WTC11 (cell line): ENCODE measurements around the gene CCL22. TPM values are rescaled to one million over a fixed set of nuclear protein-coding genes. Genes with fewer than 3 reads are reported as not detected.

Experiments
- ATAC-seq: fragments of 200-7000 bp; cut with Tn5 transposase; 2 replicates; pipeline ENCODE4 v1.10.0; 2021; ENCODE audit warnings: mild to moderate bottlenecking, moderate library complexity
- CTCF ChIA-PET: fragments of 300-600 bp; sonication (Branson Sonifier 250); formaldehyde crosslinking; loops from one replicate; lab custom pipeline; 2021; ENCODE audit warnings: antibody characterized with exemption; lab: Charles Lee
- POLR2A ChIA-PET: fragments of 350-600 bp; sonication (Branson Sonifier 250); formaldehyde crosslinking; loops from one replicate; lab custom pipeline; 2021; ENCODE audit warnings: antibody characterized with exemption; lab: Charles Lee
- DNase-seq: peaks from one replicate; pipeline ENCODE4 v3.0.0; 2021; ENCODE audit warnings: low spot score
- H3K27ac Mint-ChIP-seq: 2 replicates; pipeline ENCODE4 v1.8.0; 2021; ENCODE audit warnings: mixed read lengths
- H3K27me3 Mint-ChIP-seq: 2 replicates; pipeline ENCODE4 v1.8.0; 2021; ENCODE audit warnings: low read depth, mild to moderate bottlenecking, moderate library complexity, mixed read lengths
- H3K36me3 Mint-ChIP-seq: 2 replicates; pipeline ENCODE4 v1.8.0; 2021; ENCODE audit warnings: mixed read lengths
- H3K4me1 Mint-ChIP-seq: 2 replicates; pipeline ENCODE4 v1.8.0; 2022; ENCODE audit warnings: mixed read lengths
- H3K4me3 Mint-ChIP-seq: 2 replicates; pipeline ENCODE4 v1.8.0; 2021; ENCODE audit warnings: mild to moderate bottlenecking, moderate library complexity, mixed read lengths
- H3K9me3 Mint-ChIP-seq: 2 replicates; pipeline ENCODE4 v1.8.0; 2021; ENCODE audit warnings: mixed read lengths
- CBFB ChIP-seq: sonication (generic); formaldehyde crosslinking; IDR thresholded peaks from 2 replicates; pipeline ENCODE4 v1.8.1; 2022; ENCODE audit warnings: mild to moderate bottlenecking, low read depth, missing genetic modification reagents
- CREB1 ChIP-seq: sonication (generic); formaldehyde crosslinking; IDR thresholded peaks from 2 replicates; pipeline ENCODE4 v1.8.0; 2023; ENCODE audit warnings: mild to moderate bottlenecking, missing genetic modification reagents
- CREM ChIP-seq: sonication (generic); formaldehyde crosslinking; IDR thresholded peaks from 2 replicates; pipeline ENCODE4 v1.8.1; 2022; ENCODE audit warnings: mild to moderate bottlenecking, missing genetic modification reagents, moderate library complexity
- E2F4 ChIP-seq: sonication (generic); formaldehyde crosslinking; IDR thresholded peaks from 2 replicates; pipeline ENCODE4 v1.8.1; 2022; ENCODE audit warnings: low read depth, mild to moderate bottlenecking, moderate library complexity, missing genetic modification reagents, borderline replicate concordance
- GTF2I ChIP-seq: fragments of 250-450 bp; sonication (Bioruptor Pico); conservative IDR thresholded peaks from 2 replicates; pipeline ENCODE4 v1.4.0; 2021; ENCODE audit warnings: mild to moderate bottlenecking
- IRF2 ChIP-seq: sonication (generic); formaldehyde crosslinking; IDR thresholded peaks from 2 replicates; pipeline ENCODE4 v1.8.0; 2022; ENCODE audit warnings: low read depth, missing genetic modification reagents, borderline replicate concordance
- KAT7 ChIP-seq: sonication (generic); formaldehyde crosslinking; IDR thresholded peaks from 2 replicates; pipeline ENCODE4 v1.8.1; 2023; ENCODE audit warnings: missing genetic modification reagents, mild to moderate bottlenecking, borderline replicate concordance
- MLX ChIP-seq: sonication (generic); formaldehyde crosslinking; IDR thresholded peaks from 2 replicates; pipeline ENCODE4 v1.8.1; 2023; ENCODE audit warnings: mild to moderate bottlenecking, missing genetic modification reagents, moderate library complexity
- NFATC4 ChIP-seq: fragments of 250-450 bp; sonication (Bioruptor Pico); IDR thresholded peaks from 2 replicates; pipeline ENCODE4 v1.9.0; 2021; ENCODE audit warnings: mild to moderate bottlenecking
- NFYB ChIP-seq: sonication (generic); formaldehyde crosslinking; conservative IDR thresholded peaks from 2 replicates; pipeline ENCODE4 v1.8.0; 2022; ENCODE audit warnings: low read depth, missing genetic modification reagents
- NR2C2 ChIP-seq: sonication (generic); formaldehyde crosslinking; IDR thresholded peaks from 2 replicates; pipeline ENCODE4 v1.8.0; 2022; ENCODE audit warnings: mild to moderate bottlenecking, missing genetic modification reagents
- NR3C1 ChIP-seq: sonication (generic); formaldehyde crosslinking; conservative IDR thresholded peaks from 2 replicates; pipeline ENCODE4 v1.8.1; 2023; ENCODE audit warnings: low read depth, mild to moderate bottlenecking, missing genetic modification reagents
- PREB ChIP-seq: sonication (generic); formaldehyde crosslinking; IDR thresholded peaks from 2 replicates; pipeline ENCODE4 v1.8.1; 2022; ENCODE audit warnings: mild to moderate bottlenecking, missing genetic modification reagents, moderate library complexity, borderline replicate concordance
- SOX15 ChIP-seq: fragments of 250-450 bp; sonication (Bioruptor Pico); IDR thresholded peaks from 2 replicates; pipeline ENCODE4 v1.9.0; 2021; ENCODE audit warnings: mild to moderate bottlenecking
- SP1 ChIP-seq: sonication (generic); formaldehyde crosslinking; conservative IDR thresholded peaks from 2 replicates; pipeline ENCODE4 v1.8.1; 2022; ENCODE audit warnings: missing genetic modification reagents
- TCF7 ChIP-seq: sonication (generic); formaldehyde crosslinking; IDR thresholded peaks from 2 replicates; pipeline ENCODE4 v1.8.0; 2022; ENCODE audit warnings: mild to moderate bottlenecking, low read depth, missing genetic modification reagents, moderate library complexity
- TEAD4 ChIP-seq: sonication (generic); formaldehyde crosslinking; IDR thresholded peaks from 2 replicates; pipeline ENCODE4 v1.8.0; 2022; ENCODE audit warnings: mild to moderate bottlenecking, missing genetic modification reagents
- USF2 ChIP-seq: sonication (generic); formaldehyde crosslinking; IDR thresholded peaks from 2 replicates; pipeline ENCODE4 v1.8.1; 2023; ENCODE audit warnings: mild to moderate bottlenecking, missing genetic modification reagents, moderate library complexity
- ZBTB21 ChIP-seq: sonication (generic); formaldehyde crosslinking; IDR thresholded peaks from 2 replicates; pipeline ENCODE4 v1.8.1; 2023; ENCODE audit warnings: mild to moderate bottlenecking, missing genetic modification reagents, borderline replicate concordance
- ZNF281 ChIP-seq: sonication (generic); formaldehyde crosslinking; IDR thresholded peaks from 2 replicates; pipeline ENCODE4 v1.8.0; 2023; ENCODE audit warnings: mild to moderate bottlenecking, missing genetic modification reagents
- ZNF396 ChIP-seq: fragments of 250-450 bp; sonication (Bioruptor Pico); IDR thresholded peaks from 2 replicates; pipeline ENCODE4 v1.8.0; 2021; ENCODE audit warnings: mild to moderate bottlenecking, moderate library complexity, borderline replicate concordance
- ZNF423 ChIP-seq: fragments of 250-450 bp; sonication (Bioruptor Pico); IDR thresholded peaks from 2 replicates; pipeline ENCODE4 v2.1.2; 2022; ENCODE audit warnings: mild to moderate bottlenecking, moderate library complexity
- total RNA-seq: library from RNA; stranded (reverse); gene quantifications from 3 replicates; pipeline ENCODE4 v1.2.3, GENCODE V29; 2021

Gene CCL22
- total RNA-seq, 1 experiment from 2014 or later: 0.35 TPM

- ChIA-PET CTCF (no interaction called here), POLR2A (no interaction called here)
- DNase-seq (no peak), ATAC-seq (no peak)
- Mint-ChIP-seq H3K27ac (no peak overlapping the region), H3K4me1 (no peaks in the 10 kb centered on the region), H3K36me3 (no peaks in the 10 kb centered on the region), H3K4me3 (no peak overlapping the region), H3K27me3 (peaks cover 4% of the 10 kb centered on the region), H3K9me3 (peaks cover 5% of the 10 kb centered on the region)
- no peak for TF ChIP-seq USF2 (CRISPR knock-in tag)
- no peak for TF ChIP-seq SP1 (CRISPR knock-in tag)
- TF ChIP-seq NFATC4: no peak
- no peak for TF ChIP-seq E2F4 (CRISPR knock-in tag)
- no peak for TF ChIP-seq CREM (CRISPR knock-in tag)
- TF ChIP-seq NFYB: no peak
- TF ChIP-seq NR3C1: no peak
- no peak for TF ChIP-seq ZBTB21
- TF ChIP-seq ZNF281 (CRISPR knock-in tag): no peak
- TF ChIP-seq MLX (CRISPR knock-in tag): no peak
- TF ChIP-seq ZNF396 (CRISPR knock-in tag): no peak
- TF ChIP-seq ZNF423 (CRISPR knock-in tag): no peak
- TF ChIP-seq SOX15 (CRISPR knock-in tag): no peak
- no peak for TF ChIP-seq NR2C2 (CRISPR knock-in tag)
- no peak for TF ChIP-seq KAT7 (CRISPR knock-in tag)
- no peak for TF ChIP-seq PREB (CRISPR knock-in tag)
- TF ChIP-seq TEAD4: no peak
Observed at GRCh38 chr16:57345666-57346204, 12.8 kb upstream of the CCL22 start.

GRCh38 chr16:57347858-57348257, 10.7 kb upstream of the CCL22 start:
- H3K27me3 Mint-ChIP-seq: peaks cover 4% of the 10 kb centered on the region
- peaks cover 5% of the 10 kb centered on the region for H3K9me3 Mint-ChIP-seq
- no peaks in the 10 kb centered on the region for H3K4me1 Mint-ChIP-seq
- TF ChIP-seq CREB1 (no peak), GTF2I (CRISPR knock-in tag) (no peak), USF2 (CRISPR knock-in tag) (no peak), TCF7 (CRISPR knock-in tag) (no peak), CBFB (CRISPR knock-in tag) (no peak), IRF2 (CRISPR knock-in tag) (no peak), ZBTB21 (no peak), MLX (CRISPR knock-in tag) (no peak)
- ATAC-seq (no peak), DNase-seq (no peak)
- ChIA-PET POLR2A (no interaction called here), CTCF (interaction anchor here (0.6 to 1.2 kb wide), 2 partner anchors 33 to 69 kb away, joined by 4 to 5 read pairs; no protein-coding TSS in a partner anchor)
- H3K4me3 Mint-ChIP-seq: no peak overlapping the region
- no peaks in the 10 kb centered on the region for H3K36me3 Mint-ChIP-seq
- no peak overlapping the region for H3K27ac Mint-ChIP-seq
